D721Med (cell line): Measurements from ENCODE around the gene FAM118A.

Source experiments
- DNase-seq: peaks from one replicate; pipeline ENCODE4 v3.0.0; 2011; ENCODE audit warnings: low spot score; ENCODE audit not compliant: insufficient read length
- FAIRE-seq: peaks from 2 replicates; lab custom pipeline; 2011; peaks lifted over from hg19 to GRCh38; lab: Jason Lieb, UNC
- CTCF ChIP-seq: IDR thresholded peaks from 2 replicates; pipeline ENCODE4 v1.5.1; 2012; ENCODE audit warnings: mild to moderate bottlenecking, control low read depth; ENCODE audit not compliant: insufficient read depth; ENCODE audit errors: missing control alignments

Gene FAM118A

GRCh38 chr22:45306139-45306538 lies 3.6 kb upstream of the FAM118A start:
- no peak for DNase-seq
- TF ChIP-seq CTCF = no peak
- no peak for FAIRE-seq

DNA sequence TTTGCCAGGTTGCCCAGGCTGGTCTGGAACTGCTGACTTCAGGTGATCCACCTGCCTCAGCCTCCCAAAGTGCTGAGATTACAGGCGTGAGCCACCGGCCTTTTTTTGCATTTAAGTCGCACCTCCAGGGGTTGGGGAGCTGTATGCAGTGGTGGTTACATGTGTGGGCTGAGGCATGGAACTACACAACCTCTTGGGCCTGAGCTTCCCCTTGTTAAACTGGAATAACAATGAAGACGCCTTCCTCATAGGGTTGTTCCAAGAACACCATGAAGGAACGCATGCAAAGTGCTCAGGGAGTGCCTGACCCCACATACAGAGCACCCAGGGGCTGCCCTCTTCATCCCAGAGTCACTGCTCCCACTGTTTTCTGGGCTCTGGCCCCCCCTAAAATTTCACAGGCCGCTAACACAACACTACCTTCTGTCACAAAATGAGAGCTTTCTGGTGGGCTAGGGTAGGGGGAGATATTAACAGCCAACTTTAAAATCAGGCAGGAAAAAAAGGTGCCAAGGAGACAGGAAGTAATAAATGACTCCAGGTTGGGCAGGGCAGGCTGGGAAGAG lies 1.3 kb upstream of the FAM118A start:
- FAIRE-seq = no peak
- no peak for TF ChIP-seq CTCF
- no peak for DNase-seq

GRCh38 chr22:45308957-45309421 lies 745 bp upstream of the FAM118A start:
- DNase-seq (no peak), FAIRE-seq (no peak)
- no peak for TF ChIP-seq CTCF

- no peak for FAIRE-seq
- no peak for TF ChIP-seq CTCF
- no peak for DNase-seq
Measured at GRCh38 chr22:45310331-45310976, 720 bp downstream of the FAM118A start.

GRCh38 chr22:45310977-45311531 lies 1.3 kb downstream of the FAM118A start:
- DNase-seq (no peak), FAIRE-seq (no peak)
- TF ChIP-seq CTCF = no peak

- DNase-seq = no peak
- no peak for FAIRE-seq
- no peak for TF ChIP-seq CTCF
Measured at GRCh38 chr22:45312415-45312814, 2.7 kb downstream of the FAM118A start.

- DNase-seq = no peak
- no peak for TF ChIP-seq CTCF
- FAIRE-seq = no peak
Measured at GRCh38 chr22:45312856-45313255, 3.1 kb downstream of the FAM118A start.
